Mesenchymal stem cell (in vitro differentiated cells and primary cell): ENCODE data around the gene RAB20.

ENCODE experiments used
- DNase-seq: peaks from one replicate; pipeline ENCODE4 v3.0.0-alpha.2; 2013
- H2AFZ ChIP-seq: one replicate; pipeline ENCODE4 v1.6.1; 2013; ENCODE audit warnings: low read depth, mild to moderate bottlenecking, control low read depth, inconsistent platforms, low read length, moderate library complexity
- H2AK5ac ChIP-seq: 2 replicates; pipeline ENCODE4 v1.6.1; 2013; ENCODE audit warnings: low read length, moderate library complexity, mild to moderate bottlenecking, inconsistent platforms; ENCODE audit not compliant: severe bottlenecking
- H2BK120ac ChIP-seq: one replicate; pipeline ENCODE4 v1.6.1; 2013; ENCODE audit warnings: low read depth, mild to moderate bottlenecking, inconsistent platforms, low read length, moderate library complexity
- H2BK12ac ChIP-seq, 2 experiments: one replicate each; pipeline ENCODE4 v1.6.1; 2013; ENCODE audit warnings: inconsistent platforms in 2 of 2, low read length in 2 of 2, mild to moderate bottlenecking in 2 of 2, moderate library complexity in 2 of 2, control low read depth in 1 of 2
- H2BK15ac ChIP-seq: one replicate; pipeline ENCODE4 v1.6.1; 2013; ENCODE audit warnings: mild to moderate bottlenecking, low read depth, inconsistent platforms; ENCODE audit not compliant: poor library complexity, severe bottlenecking
- H2BK5ac ChIP-seq: 2 replicates; pipeline ENCODE4 v1.6.1; 2013; ENCODE audit warnings: low read depth, mild to moderate bottlenecking, low read length, control low read depth, inconsistent platforms; ENCODE audit not compliant: poor library complexity, severe bottlenecking
- H3K14ac ChIP-seq, 2 experiments: one replicate each; pipeline ENCODE4 v1.6.1; 2013; ENCODE audit warnings: inconsistent platforms in 2 of 2, low read length in 2 of 2, control low read depth in 1 of 2, mild to moderate bottlenecking in 1 of 2, moderate library complexity in 1 of 2
- H3K18ac ChIP-seq, 2 experiments: one replicate each; pipeline ENCODE4 v1.6.1; 2013; ENCODE audit warnings: inconsistent platforms in 2 of 2, low read length in 2 of 2, control low read depth in 1 of 2, low read depth in 1 of 2, mild to moderate bottlenecking in 1 of 2
- H3K23ac ChIP-seq, 2 experiments: one replicate each; pipeline ENCODE4 v1.6.1; 2013; ENCODE audit warnings: inconsistent platforms in 2 of 2, low read length in 2 of 2, mild to moderate bottlenecking in 2 of 2, moderate library complexity in 2 of 2, control low read depth in 1 of 2
- H3K27ac ChIP-seq: 2 replicates; pipeline ENCODE4 v1.5.1; 2013; ENCODE audit warnings: mild to moderate bottlenecking, moderate library complexity, low read length, control low read depth, inconsistent platforms; ENCODE audit not compliant: poor library complexity, severe bottlenecking
- H3K27me3 ChIP-seq, 2 experiments: 2 replicates each; pipeline versions ENCODE4 v1.6.1 to v1.7.0; 2013; ENCODE audit warnings: low read length in 2 of 2, mild to moderate bottlenecking in 2 of 2, moderate library complexity in 2 of 2, control low read depth in 1 of 2, inconsistent platforms in 1 of 2; ENCODE audit not compliant: control insufficient read depth in 1 of 2, insufficient read depth in 1 of 2
- H3K36me3 ChIP-seq, 2 experiments: 2 replicates each; pipeline versions ENCODE4 v1.6.1 to v1.7.0; 2013; ENCODE audit warnings: low read length in 2 of 2, control low read depth in 1 of 2, inconsistent platforms in 1 of 2, low read depth in 1 of 2, mild to moderate bottlenecking in 1 of 2; ENCODE audit not compliant: insufficient read depth in 2 of 2, control insufficient read depth in 1 of 2
- H3K4ac ChIP-seq, 2 experiments: one replicate each; pipeline ENCODE4 v1.6.1; 2013; ENCODE audit warnings: inconsistent platforms in 2 of 2, low read length in 2 of 2, mild to moderate bottlenecking in 2 of 2, moderate library complexity in 2 of 2, control low read depth in 1 of 2, low read depth in 1 of 2
- H3K4me1 ChIP-seq: 2 replicates; pipeline ENCODE4 v1.6.1; 2013; ENCODE audit warnings: low read depth, low read length, control low read depth; ENCODE audit not compliant: control insufficient read depth, insufficient read depth
- H3K4me2 ChIP-seq: 2 replicates; pipeline ENCODE4 v1.6.1; 2013; ENCODE audit warnings: low read length, mild to moderate bottlenecking, inconsistent platforms; ENCODE audit not compliant: poor library complexity, severe bottlenecking
- H3K4me3 ChIP-seq, 2 experiments: 2 replicates each; pipeline versions ENCODE4 v1.5.1 to v1.7.0; 2013; ENCODE audit warnings: low read length in 2 of 2, mild to moderate bottlenecking in 2 of 2, control low read depth in 1 of 2, low read depth in 1 of 2; ENCODE audit not compliant: insufficient read depth in 1 of 2
- H3K79me1 ChIP-seq: replicated peaks from 2 replicates; pipeline ENCODE4 v1.6.1; 2013; ENCODE audit warnings: mild to moderate bottlenecking, control low read depth, low read length, inconsistent platforms; ENCODE audit not compliant: poor library complexity, severe bottlenecking
- H3K9ac ChIP-seq: 2 replicates; pipeline ENCODE4 v1.7.0; 2013; ENCODE audit warnings: mild to moderate bottlenecking, low read length, moderate library complexity
- H3K9me3 ChIP-seq: 2 replicates; pipeline ENCODE4 v1.7.0; 2013; ENCODE audit warnings: mild to moderate bottlenecking, low read length; ENCODE audit not compliant: control insufficient read depth
- H4K8ac ChIP-seq: one replicate; pipeline ENCODE4 v1.6.1; 2013; ENCODE audit warnings: inconsistent platforms, mild to moderate bottlenecking, low read length, moderate library complexity
- H4K91ac ChIP-seq: one replicate; pipeline ENCODE4 v1.6.1; 2013; ENCODE audit warnings: mild to moderate bottlenecking, low read length, inconsistent platforms
- WGBS: methylation state at CpG from one replicate; pipeline ENCODE4 v1.1.7; 2013; ENCODE audit warnings: mixed read lengths; 5-methylcytosine and 5-hydroxymethylcytosine counted together

Gene RAB20

DNA sequence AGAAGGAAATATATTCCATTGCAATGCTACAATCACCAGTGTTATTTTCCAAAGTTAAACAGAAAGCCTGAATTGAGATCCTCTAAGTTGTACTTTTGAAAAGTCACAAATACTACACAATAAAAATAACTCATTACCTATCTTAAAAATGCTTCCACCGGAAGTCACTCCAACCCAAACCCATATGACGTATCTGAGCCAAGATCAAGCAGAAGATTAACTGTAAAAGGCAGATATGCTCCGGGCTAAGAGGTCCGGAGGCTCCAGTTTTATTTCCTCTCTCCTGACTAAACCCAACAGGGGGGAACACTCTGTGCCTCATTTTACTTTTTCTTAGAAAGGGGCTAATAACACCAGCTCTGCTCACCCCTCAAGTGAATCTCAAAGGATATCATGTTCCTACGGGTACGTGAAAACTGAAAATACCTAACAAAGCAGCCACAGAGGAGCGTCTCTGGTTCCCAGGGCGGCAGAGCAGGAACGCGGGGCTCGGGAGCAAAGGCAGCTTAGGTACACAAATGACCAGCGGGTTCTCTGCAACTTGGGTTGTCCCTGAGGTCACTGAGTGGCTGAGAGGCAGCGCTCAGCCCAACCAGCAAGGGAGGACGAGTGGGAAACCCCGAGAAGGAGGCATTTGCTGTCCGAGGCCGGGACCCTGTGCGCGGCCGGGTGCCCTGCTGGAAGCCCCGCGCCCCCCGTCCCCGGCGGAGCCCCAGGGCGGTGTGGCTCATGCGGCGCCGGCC, 750 bp downstream of the RAB20 start:
- H2BK120ac ChIP-seq = peak overlapping the region; percentile 88
- H3K9ac ChIP-seq = peak overlapping the region; percentile 77
- peak overlapping the region; percentile 47 for H4K91ac ChIP-seq
- no peak overlapping the region for H2BK5ac ChIP-seq
- H2AFZ ChIP-seq = peak overlapping the region; percentile 84
- no peak overlapping the region for H3K27ac ChIP-seq
- peak overlapping the region; percentile 96 for H3K4me2 ChIP-seq
- H3K23ac ChIP-seq = peak overlapping the region in 1 of 2 experiments; percentile 34
- DNase-seq = peak; percentile 68
- peaks cover 9% of the 10 kb centered on the region for H3K9me3 ChIP-seq
- 6% methylated on average over 29 of the region's 29 CpGs for WGBS
- H2BK15ac ChIP-seq = peak overlapping the region; percentile 99
- peaks cover 9% of the 10 kb centered on the region for H3K79me1 ChIP-seq
- H3K18ac ChIP-seq = peak overlapping the region; percentile 79 to 86
- H3K14ac ChIP-seq = peak overlapping the region in 1 of 2 experiments; percentile 51
- H3K27me3 ChIP-seq = no peaks in the 10 kb centered on the region
- peak overlapping the region in 1 of 2 experiments; percentile 55 for H2BK12ac ChIP-seq
- peaks cover 10% of the 10 kb centered on the region for H3K4me1 ChIP-seq
- peak overlapping the region; percentile 73 to 88 for H3K4me3 ChIP-seq
- H4K8ac ChIP-seq = peak overlapping the region; percentile 87
- H3K36me3 ChIP-seq = peaks cover 0 to 3% of the 10 kb centered on the region in 2 experiments
- H3K4ac ChIP-seq = peak overlapping the region in 1 of 2 experiments; percentile 17
- no peak overlapping the region for H2AK5ac ChIP-seq

DNA sequence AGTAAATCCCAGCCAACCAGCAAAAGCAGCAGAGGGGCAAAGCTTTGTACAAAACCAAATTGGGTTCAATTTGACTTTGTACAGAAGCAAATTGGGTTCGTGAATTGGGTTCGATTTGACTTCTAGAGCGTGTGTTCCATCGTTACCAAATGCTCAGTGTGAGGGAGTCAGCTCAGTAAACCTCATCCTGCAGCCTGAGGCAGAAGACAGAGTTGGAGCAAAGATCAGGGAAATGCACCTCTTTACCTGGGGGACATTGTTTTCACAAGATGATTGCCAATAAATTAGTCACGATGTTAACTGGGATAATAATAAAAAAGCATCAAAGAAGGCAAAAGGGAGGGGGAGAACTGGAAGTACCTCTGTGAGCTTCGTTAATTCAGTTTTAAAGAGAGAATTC, 1.5 kb downstream of the RAB20 start:
- H3K36me3 ChIP-seq = peaks cover 0 to 3% of the 10 kb centered on the region in 2 experiments
- H3K4me3 ChIP-seq = peak overlapping the region in 1 of 2 experiments; percentile 88
- H2AK5ac ChIP-seq = no peak overlapping the region
- H2BK12ac ChIP-seq = no peak overlapping the region
- peak overlapping the region; percentile 4 for H4K8ac ChIP-seq
- DNase-seq = no peak
- H3K23ac ChIP-seq = no peak overlapping the region
- H2BK15ac ChIP-seq = no peak overlapping the region
- H2AFZ ChIP-seq = no peak overlapping the region
- peaks cover 15% of the 10 kb centered on the region for H3K79me1 ChIP-seq
- no peak overlapping the region for H2BK120ac ChIP-seq
- no peak overlapping the region for H3K14ac ChIP-seq
- peaks cover 10% of the 10 kb centered on the region for H3K4me1 ChIP-seq
- no peak overlapping the region for H3K18ac ChIP-seq
- H3K4me2 ChIP-seq = no peak overlapping the region
- 88% methylated on average over 5 of the region's 6 CpGs for WGBS
- H2BK5ac ChIP-seq = no peak overlapping the region
- H3K4ac ChIP-seq = no peak overlapping the region
- H3K27ac ChIP-seq = no peak overlapping the region
- H3K9me3 ChIP-seq = peaks cover 9% of the 10 kb centered on the region
- no peaks in the 10 kb centered on the region for H3K27me3 ChIP-seq
- peak overlapping the region; percentile 77 for H3K9ac ChIP-seq
- H4K91ac ChIP-seq = no peak overlapping the region

- peak overlapping the region in 1 of 2 experiments; percentile 88 for H3K4me3 ChIP-seq
- no peak overlapping the region for H2BK120ac ChIP-seq
- no peak overlapping the region for H4K91ac ChIP-seq
- no peak overlapping the region for H2BK12ac ChIP-seq
- peak; percentile 48 for DNase-seq
- WGBS = 70% methylated on average over 14 of the region's 15 CpGs
- no peak overlapping the region for H4K8ac ChIP-seq
- H2BK15ac ChIP-seq = no peak overlapping the region
- H3K14ac ChIP-seq = no peak overlapping the region
- H3K18ac ChIP-seq = no peak overlapping the region
- no peak overlapping the region for H2AFZ ChIP-seq
- H3K36me3 ChIP-seq = peaks cover 0 to 3% of the 10 kb centered on the region in 2 experiments
- no peak overlapping the region for H3K23ac ChIP-seq
- no peak overlapping the region for H2AK5ac ChIP-seq
- peaks cover 10% of the 10 kb centered on the region for H3K4me1 ChIP-seq
- H3K27ac ChIP-seq = no peak overlapping the region
- peaks cover 17% of the 10 kb centered on the region for H3K79me1 ChIP-seq
- H3K4me2 ChIP-seq = no peak overlapping the region
- H3K4ac ChIP-seq = no peak overlapping the region
- peaks cover 9% of the 10 kb centered on the region for H3K9me3 ChIP-seq
- peak overlapping the region; percentile 77 for H3K9ac ChIP-seq
- no peaks in the 10 kb centered on the region for H3K27me3 ChIP-seq
- no peak overlapping the region for H2BK5ac ChIP-seq
Observed at GRCh38 chr13:110559429-110559943, 2.0 kb downstream of the RAB20 start.

GRCh38 chr13:110557610-110558305, 3.8 kb downstream of the RAB20 start:
- Histone ChIP-seq H3K27me3 (no peaks in the 10 kb centered on the region), H3K27ac (no peak overlapping the region), H4K91ac (peak overlapping the region; percentile 45), H2BK5ac (no peak overlapping the region), H3K23ac (no peak overlapping the region), H3K18ac (no peak overlapping the region), H3K9me3 (peaks cover 9% of the 10 kb centered on the region), H2BK120ac (no peak overlapping the region), H2AFZ (no peak overlapping the region), H3K9ac (no peak overlapping the region), H3K4me1 (peaks cover 10% of the 10 kb centered on the region), H3K4ac (no peak overlapping the region), H3K4me3 (no peak overlapping the region), H3K36me3 (peaks cover 0 to 3% of the 10 kb centered on the region in 2 experiments), H2BK15ac (no peak overlapping the region), H3K79me1 (peaks cover 15% of the 10 kb centered on the region), H3K4me2 (no peak overlapping the region), H2BK12ac (no peak overlapping the region), H4K8ac (no peak overlapping the region), H2AK5ac (no peak overlapping the region), H3K14ac (no peak overlapping the region)
- WGBS = 96% methylated on average over 23 of the region's 23 CpGs
- no peak for DNase-seq
